GM10847 (cell line): ENCODE results near the gene GRK5.

Experiments
- POLR2A ChIP-seq: IDR thresholded peaks from 2 replicates; pipeline ENCODE4 v1.6.1; 2011; ENCODE audit not compliant: insufficient read length; ENCODE audit errors: extremely low read depth

The GRK5 gene

GRCh38 chr10:119425881-119426170 is 218.5 kb downstream of the GRK5 start:
- no peak for TF ChIP-seq POLR2A

- no peak for TF ChIP-seq POLR2A
Measured at GRCh38 chr10:119426699-119427098, 219.3 kb downstream of the GRK5 start.

GRCh38 chr10:119427263-119427864 is 220.0 kb downstream of the GRK5 start:
- TF ChIP-seq POLR2A, result no peak

- TF ChIP-seq POLR2A, result no peak
Measured at GRCh38 chr10:119428789-119429188, 221.4 kb downstream of the GRK5 start.

GRCh38 chr10:119429771-119430170 is 222.4 kb downstream of the GRK5 start:
- TF ChIP-seq POLR2A, result no peak

GRCh38 chr10:119431034-119431772 is 223.8 kb downstream of the GRK5 start:
- no peak for TF ChIP-seq POLR2A

- TF ChIP-seq POLR2A, result no peak
Measured at GRCh38 chr10:119431773-119432135, 224.4 kb downstream of the GRK5 start.

- no peak for TF ChIP-seq POLR2A
Measured at GRCh38 chr10:119438717-119439116, 231.3 kb downstream of the GRK5 start.

GRCh38 chr10:119439922-119440321 is 232.6 kb downstream of the GRK5 start:
- TF ChIP-seq POLR2A, result no peak

- TF ChIP-seq POLR2A, result no peak
Measured at GRCh38 chr10:119441151-119441821, 233.9 kb downstream of the GRK5 start.

- TF ChIP-seq POLR2A, result no peak
Measured at GRCh38 chr10:119441921-119442757, 234.8 kb downstream of the GRK5 start.

- TF ChIP-seq POLR2A, result no peak
Measured at GRCh38 chr10:119442758-119443060, 235.3 kb downstream of the GRK5 start.

GRCh38 chr10:119443441-119443840 is 236.1 kb downstream of the GRK5 start:
- no peak for TF ChIP-seq POLR2A

- TF ChIP-seq POLR2A, result no peak
Measured at GRCh38 chr10:119443970-119444660, 236.7 kb downstream of the GRK5 start.

- no peak for TF ChIP-seq POLR2A
Measured at GRCh38 chr10:119444866-119445265, 237.5 kb downstream of the GRK5 start.
